CD14-positive monocyte (primary cell): ENCODE results near the gene UNC93A. TPM values are rescaled to one million over a fixed set of nuclear protein-coding genes. Genes with fewer than 3 reads are reported as not detected.
A peak's percentile ranks its signal among the peaks of the same experiment; 100 is the strongest.

ENCODE experiments used
- DNase-seq, 3 donors: peaks; one replicate each; pipeline ENCODE4 v3.0.0-alpha.2; 2011 to 2022
- H2AFZ ChIP-seq: 2 replicates; pipeline ENCODE4 v1.6.0; 2012; ENCODE audit warnings: mild to moderate bottlenecking, low read depth, low read length, inconsistent platforms; ENCODE audit not compliant: insufficient read depth, poor library complexity, severe bottlenecking
- H3K27ac ChIP-seq, 2 donors: 1 replicate in 1 of 2; 2 replicates in 1 of 2; pipeline ENCODE4 v1.5.1; 2012 to 2013; ENCODE audit warnings: low read length in 2 of 2, control low read depth in 1 of 2, inconsistent platforms in 1 of 2, low read depth in 1 of 2, mild to moderate bottlenecking in 1 of 2
- H3K27me3 ChIP-seq, 2 donors: one replicate each; pipeline versions ENCODE4 v1.6.0 to v1.6.1; 2011 to 2013; ENCODE audit warnings: low read length in 2 of 2; ENCODE audit not compliant: control insufficient read depth in 2 of 2, insufficient read depth in 2 of 2
- H3K36me3 ChIP-seq, 2 donors: replicated peaks in 1 of 2; 1 replicate in 1 of 2; 2 replicates in 1 of 2; pipeline versions ENCODE4 v1.5.1 to v1.6.1; 2012 to 2013; ENCODE audit warnings: low read length in 2 of 2, control low read depth in 1 of 2, inconsistent platforms in 1 of 2, mild to moderate bottlenecking in 1 of 2; ENCODE audit not compliant: insufficient read depth in 2 of 2, control insufficient read depth in 1 of 2
- H3K4me1 ChIP-seq, 2 donors: 1 replicate in 1 of 2; 2 replicates in 1 of 2; pipeline versions ENCODE4 v1.5.1 to v1.6.1; 2012 to 2013; ENCODE audit warnings: low read length in 2 of 2, control low read depth in 1 of 2, inconsistent platforms in 1 of 2, mild to moderate bottlenecking in 1 of 2, moderate library complexity in 1 of 2; ENCODE audit not compliant: insufficient read depth in 2 of 2, control insufficient read depth in 1 of 2
- H3K4me2 ChIP-seq: replicated peaks from 2 replicates; pipeline ENCODE3; 2012; ENCODE audit warnings: low read length, moderate library complexity, mild to moderate bottlenecking; ENCODE audit not compliant: poor library complexity, severe bottlenecking; ENCODE audit errors: extremely low read depth
- H3K4me3 ChIP-seq, 3 experiments: fragments of 200-600 bp in 1 of 3; sonication (generic) in 1 of 3; replicated peaks in 1 of 3; 1 replicate in 2 of 3; 2 replicates in 1 of 3; pipeline ENCODE4 v1.5.1; 2011 to 2013; ENCODE audit warnings: low read length in 3 of 3, mild to moderate bottlenecking in 3 of 3, control low read depth in 2 of 3, low read depth in 2 of 3, inconsistent platforms in 1 of 3, moderate library complexity in 1 of 3
- H3K79me2 ChIP-seq: 2 replicates; pipeline ENCODE4 v1.6.0; 2012; ENCODE audit warnings: mild to moderate bottlenecking, control low read depth, inconsistent platforms, low read length, moderate library complexity; ENCODE audit not compliant: insufficient read depth
- H3K9ac ChIP-seq: 2 replicates; pipeline ENCODE4 v1.6.0; 2017; ENCODE audit warnings: low read length, mild to moderate bottlenecking; ENCODE audit not compliant: insufficient read depth, poor library complexity, severe bottlenecking
- H3K9me3 ChIP-seq, 2 donors: replicated peaks in 1 of 2; 1 replicate in 1 of 2; 2 replicates in 1 of 2; pipeline versions ENCODE4 v1.5.1 to v1.6.1; 2012 to 2013; ENCODE audit warnings: low read length in 2 of 2, control low read depth in 1 of 2; ENCODE audit not compliant: control insufficient read depth in 1 of 2, insufficient read depth in 1 of 2
- H4K20me1 ChIP-seq: 2 replicates; pipeline ENCODE4 v1.6.0; 2012; ENCODE audit warnings: mild to moderate bottlenecking, low read length, control low read depth, moderate library complexity; ENCODE audit not compliant: insufficient read depth
- H3K27ac Mint-ChIP-seq, 7 donors: one replicate each; pipeline ENCODE4 v1.8.0; 2020; ENCODE audit warnings: mild to moderate bottlenecking in 7 of 7, mixed read lengths in 7 of 7, moderate library complexity in 6 of 7, inconsistent platforms in 2 of 7
- H3K27me3 Mint-ChIP-seq, 3 donors: one replicate each; pipeline ENCODE4 v1.8.0; 2021 to 2022; ENCODE audit warnings: low read depth in 3 of 3, mild to moderate bottlenecking in 3 of 3, mixed read lengths in 3 of 3, moderate library complexity in 3 of 3, inconsistent platforms in 1 of 3
- H3K36me3 Mint-ChIP-seq, 2 donors: one replicate each; pipeline ENCODE4 v1.8.0; 2020; ENCODE audit warnings: mixed read lengths in 2 of 2, inconsistent platforms in 1 of 2, mild to moderate bottlenecking in 1 of 2
- H3K4me1 Mint-ChIP-seq: one replicate; pipeline ENCODE4 v1.8.0; 2020; ENCODE audit warnings: mild to moderate bottlenecking, mixed read lengths
- H3K4me3 Mint-ChIP-seq, 2 donors: one replicate each; pipeline ENCODE4 v1.8.0; 2020; ENCODE audit warnings: mild to moderate bottlenecking in 2 of 2, mixed read lengths in 2 of 2, moderate library complexity in 1 of 2
- H3K9me3 Mint-ChIP-seq, 7 donors: one replicate each; pipeline ENCODE4 v1.8.0; 2020 to 2022; ENCODE audit warnings: mixed read lengths in 7 of 7, mild to moderate bottlenecking in 6 of 7, moderate library complexity in 6 of 7, inconsistent platforms in 2 of 7
- CTCF ChIP-seq: fragments of 200-600 bp; IDR thresholded peaks from one replicate; pipeline ENCODE4 v1.8.0; 2022; ENCODE audit warnings: antibody characterized with exemption, mild to moderate bottlenecking
- WGBS: methylation state at CpG from one replicate; pipeline ENCODE4 v1.1.5; 2013; ENCODE audit warnings: missing lambda C conversion rate; ENCODE audit not compliant: insufficient coverage; 5-methylcytosine and 5-hydroxymethylcytosine counted together
- intact Hi-C, 2 donors: fragments of 100-400 bp; cut with micrococcal nuclease; formaldehyde crosslinking; loops; one replicate each; pipeline versions ENCODE4 v1.15.0 to v1.15.1; 2023
- polyA plus RNA-seq, 3 donors: library from polyadenylated mRNA; depleted of rRNA in 1 of 3; unstranded in 2 of 3; stranded (reverse) in 1 of 3; fragments of 300-500 nt in 2 of 3; fragments of >200 nt in 1 of 3; fragmentation: Illumina TruSeq in 2 of 3; gene quantifications; 1 replicate in 2 of 3; 2 replicates in 1 of 3; pipeline ENCODE4 v1.2.3, GENCODE V29; 2012 to 2021

UNC93A gene
- polyA plus RNA-seq, 3 donors, result not detected

GRCh38 chr6:167244991-167245390 lies 46.1 kb upstream of the UNC93A start:
- Histone ChIP-seq H3K27ac (no peak overlapping the region), H3K9ac (no peak overlapping the region), H3K79me2 (no peaks in the 10 kb centered on the region), H2AFZ (no peak overlapping the region), H3K27me3 (no peaks in the 10 kb centered on the region), H3K4me3 (no peak overlapping the region), H3K4me2 (no peak overlapping the region), H3K36me3 (no peaks in the 10 kb centered on the region), H3K9me3 (no peaks in the 10 kb centered on the region), H3K4me1 (no peaks in the 10 kb centered on the region), H4K20me1 (no peaks in the 10 kb centered on the region)
- Mint-ChIP-seq H3K27ac (peak overlapping the region in 1 of 7 donors; percentile 10), H3K9me3 (no peaks in the 10 kb centered on the region), H3K27me3 (peaks cover 0 to 4% (median 1%) of the 10 kb centered on the region in 3 donors), H3K4me1 (no peaks in the 10 kb centered on the region), H3K36me3 (no peaks in the 10 kb centered on the region), H3K4me3 (no peak overlapping the region)
- WGBS, result 72% methylated on average over 2 of the region's 4 CpGs
- no peak for TF ChIP-seq CTCF
- DNase-seq, result no peak
- intact Hi-C loops, result no loop called here

DNA sequence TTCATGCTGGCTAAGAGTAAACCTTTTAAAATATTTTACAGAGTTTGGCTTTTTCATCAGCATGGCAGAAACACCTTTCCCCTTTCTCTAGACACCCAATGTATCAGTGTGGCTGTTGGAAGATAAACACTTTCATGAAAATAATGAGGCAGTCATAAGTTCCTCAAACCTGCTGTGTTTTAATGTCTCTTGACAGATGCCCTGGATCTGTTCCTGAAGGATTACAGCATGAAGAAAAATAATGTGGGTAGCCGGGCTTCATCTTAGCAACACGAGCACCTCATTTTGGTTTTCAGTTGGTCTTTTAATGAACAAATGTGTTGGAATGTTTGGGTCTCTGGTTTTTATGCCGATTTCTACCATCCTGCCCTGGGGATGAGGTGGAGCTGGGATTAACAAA lies 45.5 kb upstream of the UNC93A start:
- no peak for TF ChIP-seq CTCF
- Mint-ChIP-seq H3K27ac (no peak overlapping the region), H3K27me3 (peaks cover 0 to 4% (median 1%) of the 10 kb centered on the region in 3 donors), H3K36me3 (no peaks in the 10 kb centered on the region), H3K4me3 (no peak overlapping the region), H3K4me1 (no peaks in the 10 kb centered on the region), H3K9me3 (no peaks in the 10 kb centered on the region)
- Histone ChIP-seq H3K27me3 (no peaks in the 10 kb centered on the region), H3K4me1 (no peaks in the 10 kb centered on the region), H4K20me1 (no peaks in the 10 kb centered on the region), H2AFZ (no peak overlapping the region), H3K4me3 (no peak overlapping the region), H3K9ac (no peak overlapping the region), H3K4me2 (no peak overlapping the region), H3K36me3 (no peaks in the 10 kb centered on the region), H3K79me2 (no peaks in the 10 kb centered on the region), H3K9me3 (no peaks in the 10 kb centered on the region), H3K27ac (no peak overlapping the region)
- no CpG with 5 or more reads among the region's 3 CpGs for WGBS
- intact Hi-C loops, result no loop called here
- DNase-seq, result no peak
